ENCODE measurements around the gene ZNF740.
"Not testable (repeated sequence)": the region's sequence is repeated elsewhere in the genome, so short reads cannot be mapped to it uniquely, and the experiment has no call there.

ZNF740 gene

DNA sequence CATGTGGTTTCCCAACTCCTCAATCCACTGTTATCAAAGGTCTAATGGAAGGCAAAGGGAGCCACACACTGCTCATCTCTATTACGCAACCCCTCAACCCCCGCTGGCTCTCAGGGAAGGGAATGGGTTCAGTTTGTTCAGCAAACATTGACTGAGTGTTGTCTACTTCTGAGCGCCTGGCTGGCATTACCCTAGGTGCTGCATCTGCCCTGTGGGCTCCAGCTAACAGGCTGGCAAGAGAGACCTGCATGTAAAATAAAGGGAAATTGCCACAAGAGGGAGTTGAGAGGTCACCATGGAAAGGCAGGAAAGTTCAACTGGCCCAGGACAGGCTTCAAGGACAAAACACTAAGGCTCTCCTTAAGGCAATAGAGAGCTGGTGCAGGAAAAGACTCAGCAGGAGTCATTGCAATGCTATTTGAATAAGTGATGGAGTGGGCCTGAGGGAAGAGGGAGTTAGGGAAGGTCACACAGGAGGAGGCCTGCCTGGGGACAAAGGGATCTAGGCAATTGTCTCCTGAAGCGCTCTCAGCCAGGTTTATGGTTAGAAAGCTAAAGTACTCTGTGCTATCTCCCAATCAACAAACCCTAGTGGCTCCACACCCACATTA is 5.5 kb upstream of the ZNF740 start (continued):
- TF ChIP-seq, protein P1, sequence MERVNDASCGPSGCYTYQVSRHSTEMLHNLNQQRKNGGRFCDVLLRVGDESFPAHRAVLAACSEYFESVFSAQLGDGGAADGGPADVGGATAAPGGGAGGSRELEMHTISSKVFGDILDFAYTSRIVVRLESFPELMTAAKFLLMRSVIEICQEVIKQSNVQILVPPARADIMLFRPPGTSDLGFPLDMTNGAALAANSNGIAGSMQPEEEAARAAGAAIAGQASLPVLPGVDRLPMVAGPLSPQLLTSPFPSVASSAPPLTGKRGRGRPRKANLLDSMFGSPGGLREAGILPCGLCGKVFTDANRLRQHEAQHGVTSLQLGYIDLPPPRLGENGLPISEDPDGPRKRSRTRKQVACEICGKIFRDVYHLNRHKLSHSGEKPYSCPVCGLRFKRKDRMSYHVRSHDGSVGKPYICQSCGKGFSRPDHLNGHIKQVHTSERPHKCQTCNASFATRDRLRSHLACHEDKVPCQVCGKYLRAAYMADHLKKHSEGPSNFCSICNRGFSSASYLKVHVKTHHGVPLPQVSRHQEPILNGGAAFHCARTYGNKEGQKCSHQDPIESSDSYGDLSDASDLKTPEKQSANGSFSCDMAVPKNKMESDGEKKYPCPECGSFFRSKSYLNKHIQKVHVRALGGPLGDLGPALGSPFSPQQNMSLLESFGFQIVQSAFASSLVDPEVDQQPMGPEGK (tag by site-specific recombination; IDR thresholded peaks at IDR 0.05), result no peak
- TF ChIP-seq, protein P2, sequence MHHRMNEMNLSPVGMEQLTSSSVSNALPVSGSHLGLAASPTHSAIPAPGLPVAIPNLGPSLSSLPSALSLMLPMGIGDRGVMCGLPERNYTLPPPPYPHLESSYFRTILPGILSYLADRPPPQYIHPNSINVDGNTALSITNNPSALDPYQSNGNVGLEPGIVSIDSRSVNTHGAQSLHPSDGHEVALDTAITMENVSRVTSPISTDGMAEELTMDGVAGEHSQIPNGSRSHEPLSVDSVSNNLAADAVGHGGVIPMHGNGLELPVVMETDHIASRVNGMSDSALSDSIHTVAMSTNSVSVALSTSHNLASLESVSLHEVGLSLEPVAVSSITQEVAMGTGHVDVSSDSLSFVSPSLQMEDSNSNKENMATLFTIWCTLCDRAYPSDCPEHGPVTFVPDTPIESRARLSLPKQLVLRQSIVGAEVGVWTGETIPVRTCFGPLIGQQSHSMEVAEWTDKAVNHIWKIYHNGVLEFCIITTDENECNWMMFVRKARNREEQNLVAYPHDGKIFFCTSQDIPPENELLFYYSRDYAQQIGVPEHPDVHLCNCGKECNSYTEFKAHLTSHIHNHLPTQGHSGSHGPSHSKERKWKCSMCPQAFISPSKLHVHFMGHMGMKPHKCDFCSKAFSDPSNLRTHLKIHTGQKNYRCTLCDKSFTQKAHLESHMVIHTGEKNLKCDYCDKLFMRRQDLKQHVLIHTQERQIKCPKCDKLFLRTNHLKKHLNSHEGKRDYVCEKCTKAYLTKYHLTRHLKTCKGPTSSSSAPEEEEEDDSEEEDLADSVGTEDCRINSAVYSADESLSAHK (tag by site-specific recombination; IDR thresholded peaks at IDR 0.05), result no peak
- no peak for TF ChIP-seq ZNF404 (tag by site-specific recombination; IDR thresholded peaks at IDR 0.05)
- TF ChIP-seq ZNF221 (tag by site-specific recombination; IDR thresholded peaks at IDR 0.05; ENCODE audit: borderline replicate concordance), result no peak

DNA sequence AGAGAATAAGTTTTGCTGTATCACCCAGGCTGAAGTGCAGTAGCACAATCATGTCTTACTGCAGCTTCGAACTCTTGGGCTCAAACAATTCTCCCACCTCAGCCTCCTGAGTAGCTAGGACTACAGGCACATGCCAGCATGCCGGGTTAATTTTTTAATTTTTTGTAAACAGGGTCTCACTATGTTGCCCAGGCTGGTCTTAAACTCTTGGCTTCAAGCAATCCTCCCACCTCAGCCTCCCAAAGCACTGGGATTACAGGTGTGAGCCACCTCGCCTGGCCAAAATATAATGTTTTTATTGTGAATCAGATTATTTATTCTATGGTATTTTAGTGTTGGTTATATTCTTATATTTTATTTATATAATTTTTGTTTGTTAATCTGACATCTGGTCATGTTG is 3.8 kb upstream of the ZNF740 start:
- H3K27ac ChIP-seq (ENCODE audit: extremely low read depth, low read depth, low read length), result no peak overlapping the region
- H3K4me3 ChIP-seq (ENCODE audit: low read depth, low read length), result no peak overlapping the region
- H3K36me3 ChIP-seq (ENCODE audit: control insufficient read depth in 2 of 2, insufficient read depth in 1 of 2, low read length in 2 of 2), result peaks cover 0 to 8% of the 10 kb centered on the region in 2 experiments; a peak in 2 of 3 replicates
- peaks cover 20% of the 10 kb centered on the region for H3K4me1 ChIP-seq (ENCODE audit: control insufficient read depth, insufficient read depth, low read length)
- ChIA-PET POLR2A (interaction anchor here (1.0 kb wide), 1 partner anchor 77 kb away, joined by 3 read pairs; no protein-coding TSS in a partner anchor), CTCF (interaction anchor here (0.7 to 1.9 kb wide), 4 partner anchors 9 to 111 kb away, joined by 3 to 4 read pairs (median 3); no protein-coding TSS in a partner anchor)
- H3K9me3 ChIP-seq (ENCODE audit: control insufficient read depth, insufficient read depth, low read depth, low read length), result no peaks in the 10 kb centered on the region
- TF ChIP-seq ZBTB21 (tag by site-specific recombination; IDR thresholded peaks at IDR 0.05), result no peak
- TF ChIP-seq ZNF121 (tag by site-specific recombination; IDR thresholded peaks at IDR 0.05), result peak; percentile 90

DNA sequence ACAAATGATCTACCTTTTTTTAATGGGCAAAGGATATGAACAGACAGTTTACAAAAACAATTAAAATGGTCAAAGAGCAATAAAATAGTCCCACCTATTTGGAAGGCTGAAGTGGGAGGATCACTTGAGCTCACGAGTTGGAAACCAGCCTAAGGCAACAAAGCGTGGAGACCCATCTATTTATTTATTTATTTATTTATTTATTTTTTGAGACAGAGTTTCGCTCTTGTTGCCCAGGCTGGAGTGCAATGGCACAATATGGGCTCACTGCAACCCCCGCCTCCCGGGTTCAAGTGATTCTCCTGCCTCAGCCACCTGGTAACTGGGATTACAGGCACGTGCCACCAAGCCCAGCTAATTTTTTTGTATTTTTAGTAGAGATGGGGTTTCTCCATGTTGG is 3.1 kb upstream of the ZNF740 start:
- ChIA-PET CTCF (interaction anchor here (0.7 to 1.9 kb wide), 4 partner anchors 8 to 112 kb away, joined by 3 to 4 read pairs (median 3); no protein-coding TSS in a partner anchor), POLR2A (interaction anchor here (1.0 kb wide), 1 partner anchor 78 kb away, joined by 3 read pairs; no protein-coding TSS in a partner anchor)
- H3K27ac ChIP-seq (ENCODE audit: extremely low read depth, low read depth, low read length); H3K9me3 ChIP-seq (ENCODE audit: control insufficient read depth, insufficient read depth, low read depth, low read length); H3K4me3 ChIP-seq (ENCODE audit: low read depth, low read length): not testable (repeated sequence)
- Histone ChIP-seq H3K4me1 (ENCODE audit: control insufficient read depth, insufficient read depth, low read length) (peaks cover 16% of the 10 kb centered on the region), H3K36me3 (ENCODE audit: control insufficient read depth in 2 of 2, insufficient read depth in 1 of 2, low read length in 2 of 2) (peaks cover 0 to 10% of the 10 kb centered on the region in 2 experiments; a peak in 2 of 3 replicates)
- peak; percentile 33; the same call in 1 of the 2 replicates for TF ChIP-seq ZXDB (tag by site-specific recombination; IDR thresholded peaks at IDR 0.05)
- TF ChIP-seq KLF16 (tag by site-specific recombination; IDR thresholded peaks at IDR 0.05), result 0 out of 2 replicates have a peak, but pooled peaks have one; percentile 40
- 0 out of 2 replicates have a peak, but pooled peaks have one; percentile 22 for TF ChIP-seq ZBTB21 (tag by site-specific recombination; IDR thresholded peaks at IDR 0.05)
- 0 out of 2 replicates have a peak, but pooled peaks have one; percentile 10 for TF ChIP-seq FEZF1 (tag by site-specific recombination; IDR thresholded peaks at IDR 0.05)
- TF ChIP-seq, protein P3, sequence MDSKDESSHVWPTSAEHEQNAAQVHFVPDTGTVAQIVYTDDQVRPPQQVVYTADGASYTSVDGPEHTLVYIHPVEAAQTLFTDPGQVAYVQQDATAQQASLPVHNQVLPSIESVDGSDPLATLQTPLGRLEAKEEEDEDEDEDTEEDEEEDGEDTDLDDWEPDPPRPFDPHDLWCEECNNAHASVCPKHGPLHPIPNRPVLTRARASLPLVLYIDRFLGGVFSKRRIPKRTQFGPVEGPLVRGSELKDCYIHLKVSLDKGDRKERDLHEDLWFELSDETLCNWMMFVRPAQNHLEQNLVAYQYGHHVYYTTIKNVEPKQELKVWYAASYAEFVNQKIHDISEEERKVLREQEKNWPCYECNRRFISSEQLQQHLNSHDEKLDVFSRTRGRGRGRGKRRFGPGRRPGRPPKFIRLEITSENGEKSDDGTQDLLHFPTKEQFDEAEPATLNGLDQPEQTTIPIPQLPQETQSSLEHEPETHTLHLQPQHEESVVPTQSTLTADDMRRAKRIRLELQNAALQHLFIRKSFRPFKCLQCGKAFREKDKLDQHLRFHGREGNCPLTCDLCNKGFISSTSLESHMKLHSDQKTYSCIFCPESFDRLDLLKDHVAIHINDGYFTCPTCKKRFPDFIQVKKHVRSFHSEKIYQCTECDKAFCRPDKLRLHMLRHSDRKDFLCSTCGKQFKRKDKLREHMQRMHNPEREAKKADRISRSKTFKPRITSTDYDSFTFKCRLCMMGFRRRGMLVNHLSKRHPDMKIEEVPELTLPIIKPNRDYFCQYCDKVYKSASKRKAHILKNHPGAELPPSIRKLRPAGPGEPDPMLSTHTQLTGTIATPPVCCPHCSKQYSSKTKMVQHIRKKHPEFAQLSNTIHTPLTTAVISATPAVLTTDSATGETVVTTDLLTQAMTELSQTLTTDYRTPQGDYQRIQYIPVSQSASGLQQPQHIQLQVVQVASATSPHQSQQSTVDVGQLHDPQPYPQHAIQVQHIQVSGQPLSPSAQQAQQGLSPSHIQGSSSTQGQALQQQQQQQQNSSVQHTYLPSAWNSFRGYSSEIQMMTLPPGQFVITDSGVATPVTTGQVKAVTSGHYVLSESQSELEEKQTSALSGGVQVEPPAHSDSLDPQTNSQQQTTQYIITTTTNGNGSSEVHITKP (tag by site-specific recombination; IDR thresholded peaks at IDR 0.05), result peak; percentile 52; the same call in 1 of the 2 replicates
- TF ChIP-seq, protein P1 (tag by site-specific recombination; IDR thresholded peaks at IDR 0.05), result peak; percentile 30
- TF ChIP-seq GLIS1 (tag by site-specific recombination; IDR thresholded peaks at IDR 0.05), result 0 out of 2 replicates have a peak, but pooled peaks have one; percentile 9
- peak; percentile 20; the same call in 1 of the 2 replicates for TF ChIP-seq SP2 (tag by site-specific recombination; IDR thresholded peaks at IDR 0.05)
- peak; percentile 62; the same call in 1 of the 2 replicates for TF ChIP-seq SP7 (tag by site-specific recombination; IDR thresholded peaks at IDR 0.05)
- TF ChIP-seq EGR2 (tag by site-specific recombination; IDR thresholded peaks at IDR 0.05; ENCODE audit: low read depth), result 0 out of 2 replicates have a peak, but pooled peaks have one; percentile 19
- TF ChIP-seq, protein P4, sequence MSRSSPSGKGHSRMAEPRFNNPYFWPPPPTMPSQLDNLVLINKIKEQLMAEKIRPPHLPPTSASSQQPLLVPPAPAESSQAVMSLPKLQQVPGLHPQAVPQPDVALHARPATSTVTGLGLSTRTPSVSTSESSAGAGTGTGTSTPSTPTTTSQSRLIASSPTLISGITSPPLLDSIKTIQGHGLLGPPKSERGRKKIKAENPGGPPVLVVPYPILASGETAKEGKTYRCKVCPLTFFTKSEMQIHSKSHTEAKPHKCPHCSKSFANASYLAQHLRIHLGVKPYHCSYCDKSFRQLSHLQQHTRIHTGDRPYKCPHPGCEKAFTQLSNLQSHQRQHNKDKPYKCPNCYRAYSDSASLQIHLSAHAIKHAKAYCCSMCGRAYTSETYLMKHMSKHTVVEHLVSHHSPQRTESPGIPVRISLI (tag by site-specific recombination; IDR thresholded peaks at IDR 0.05), result 0 out of 2 replicates have a peak, but pooled peaks have one; percentile 16
- TF ChIP-seq WT1 (tag by site-specific recombination; IDR thresholded peaks at IDR 0.05), result peak; percentile 66; the same call in 1 of the 2 replicates
- TF ChIP-seq ZNF366 (tag by site-specific recombination; conservative IDR thresholded peaks at IDR 0.05), result peak; percentile 40; the same call in 1 of the 2 replicates
- 0 out of 2 replicates have a peak, but pooled peaks have one; percentile 20 for TF ChIP-seq ZEB2 (tag by site-specific recombination; IDR thresholded peaks at IDR 0.05)
- TF ChIP-seq ZNF335 (tag by site-specific recombination; conservative IDR thresholded peaks at IDR 0.05), result peak; percentile 41
